K562 (cell line): ENCODE measurements around the gene LAPTM5. TPM values are rescaled to one million over a fixed set of nuclear protein-coding genes. Genes with fewer than 3 reads are reported as not detected.

Experiments used
- ARID1B ChIP-seq: fragments of 450-650 bp; IDR thresholded peaks from 2 replicates; pipeline ENCODE4 v1.6.1; 2016; ENCODE audit warnings: antibody characterized with exemption, mild to moderate bottlenecking, inconsistent platforms
- ATF1 ChIP-seq, 2 experiments: fragments of 450-650 bp in 1 of 2; IDR thresholded peaks; 2 replicates each; pipeline ENCODE4 v1.6.1; 2016; ENCODE audit warnings: missing compliant biosample characterization in 1 of 2, missing genetic modification characterization in 1 of 2
- CCNT2 ChIP-seq: IDR thresholded peaks from 2 replicates; pipeline ENCODE4 v1.6.1; 2011; ENCODE audit warnings: borderline replicate concordance, low read depth, mild to moderate bottlenecking, moderate library complexity, mixed read lengths, low read length; ENCODE audit not compliant: insufficient read length; ENCODE audit errors: extremely low read depth
- CEBPB ChIP-seq: fragments of 450-650 bp; IDR thresholded peaks from 2 replicates; pipeline ENCODE4 v1.6.1; 2016; ENCODE audit warnings: missing genetic modification characterization, missing compliant biosample characterization
- CREBBP ChIP-seq: IDR thresholded peaks from one replicate; pipeline ENCODE4 v1.6.1; 2012; ENCODE audit warnings: low read depth, mild to moderate bottlenecking, control low read depth, inconsistent platforms, low read length
- E2F3 ChIP-seq: fragments of 250-450 bp; sonication (Bioruptor Pico); IDR thresholded peaks from 2 replicates; pipeline ENCODE4 v1.4.0; 2020; ENCODE audit warnings: mild to moderate bottlenecking
- EP400 ChIP-seq: fragments of 450-650 bp; IDR thresholded peaks from 2 replicates; pipeline ENCODE4 v1.6.1; 2017; ENCODE audit warnings: antibody characterized with exemption, mild to moderate bottlenecking, moderate library complexity
- FOXA1 ChIP-seq: fragments of 450-650 bp; IDR thresholded peaks from 2 replicates; pipeline ENCODE4 v1.6.1; 2016; ENCODE audit warnings: mild to moderate bottlenecking, borderline replicate concordance
- FOXM1 ChIP-seq, 2 experiments: fragments of 450-650 bp in 1 of 2; sonication (generic) in 1 of 2; formaldehyde crosslinking in 1 of 2; IDR thresholded peaks; 2 replicates each; pipeline versions ENCODE4 v1.6.1 to v1.9.0; 2017 to 2022; ENCODE audit warnings: low read depth in 2 of 2, mild to moderate bottlenecking in 2 of 2, missing genetic modification reagents in 1 of 2, moderate library complexity in 1 of 2
- KAT7 ChIP-seq: sonication (generic); formaldehyde crosslinking; IDR thresholded peaks from 2 replicates; pipeline ENCODE4 v1.8.0; 2022; ENCODE audit warnings: missing genetic modification reagents, mild to moderate bottlenecking, borderline replicate concordance
- KDM1A ChIP-seq, 2 experiments: fragments of 450-650 bp; IDR thresholded peaks; 2 replicates each; pipeline ENCODE4 v1.6.1; 2016; ENCODE audit warnings: mild to moderate bottlenecking in 2 of 2
- MTA2 ChIP-seq: fragments of 450-650 bp; IDR thresholded peaks from 2 replicates; pipeline ENCODE4 v1.6.1; 2016; ENCODE audit warnings: low read depth
- MYBL2 ChIP-seq, 2 experiments: fragments of 450-650 bp in 1 of 2; sonication (generic) in 1 of 2; formaldehyde crosslinking in 1 of 2; IDR thresholded peaks; 2 replicates each; pipeline versions ENCODE4 v1.6.1 to v1.8.1; 2017 to 2022; ENCODE audit warnings: borderline replicate concordance in 1 of 2, inconsistent platforms in 1 of 2, low read depth in 1 of 2, mild to moderate bottlenecking in 1 of 2, missing genetic modification reagents in 1 of 2, moderate library complexity in 1 of 2
- NCOA4 ChIP-seq: fragments of 450-650 bp; IDR thresholded peaks from 2 replicates; pipeline ENCODE4 v1.6.1; 2018; ENCODE audit warnings: mild to moderate bottlenecking; ENCODE audit not compliant: partially characterized antibody
- NR2C1 ChIP-seq, 2 experiments: fragments of 450-650 bp; IDR thresholded peaks; 2 replicates each; pipeline ENCODE4 v1.6.1; 2017; ENCODE audit warnings: mild to moderate bottlenecking in 2 of 2, antibody characterized with exemption in 1 of 2, inconsistent platforms in 1 of 2, missing compliant biosample characterization in 1 of 2, missing genetic modification characterization in 1 of 2
- PHF20 ChIP-seq: fragments of 450-650 bp; IDR thresholded peaks from 2 replicates; pipeline ENCODE4 v1.6.1; 2018; ENCODE audit not compliant: partially characterized antibody
- PTTG1 ChIP-seq: fragments of 450-650 bp; IDR thresholded peaks from 2 replicates; pipeline ENCODE4 v1.6.1; 2016; ENCODE audit warnings: low read depth, mild to moderate bottlenecking, missing genetic modification characterization, missing compliant biosample characterization
- SIRT6 ChIP-seq: IDR thresholded peaks from one replicate; pipeline ENCODE4 v1.6.1; 2012; ENCODE audit warnings: low read depth, mild to moderate bottlenecking, control low read depth, inconsistent platforms, low read length, moderate library complexity
- SMC3 ChIP-seq: conservative IDR thresholded peaks from 2 replicates; pipeline ENCODE4 v1.6.1; 2011; ENCODE audit warnings: low read depth, low read length, improper control_type of control experiment; ENCODE audit not compliant: insufficient read depth
- ZBTB2 ChIP-seq: fragments of 450-650 bp; IDR thresholded peaks from 2 replicates; pipeline ENCODE4 v1.6.1; 2016; ENCODE audit warnings: antibody characterized with exemption
- ZC3H8 ChIP-seq: fragments of 450-650 bp; IDR thresholded peaks from 2 replicates; pipeline ENCODE4 v1.6.1; 2017
- ZFP36 ChIP-seq: fragments of 150-350 bp; IDR thresholded peaks from 2 replicates; pipeline ENCODE4 v1.6.1; 2018; ENCODE audit warnings: low read length, low read depth; ENCODE audit not compliant: partially characterized antibody
- ZNF133 ChIP-seq: fragments of 250-450 bp; sonication (Bioruptor Pico); IDR thresholded peaks from 2 replicates; pipeline ENCODE4 v1.4.0; 2020; ENCODE audit warnings: mild to moderate bottlenecking
- polyA plus RNA-seq, 8 experiments: library from polyadenylated mRNA; depleted of rRNA in 4 of 8; stranded (reverse) in 5 of 8; unstranded in 3 of 8; fragments of >200 nt; fragmentation: Nextera tagmentation in 2 of 8; fragmentation: Illumina TruSeq in 1 of 8; extraction: Ambion mirVana in 2 of 8; extraction: Trizol in 1 of 8; gene quantifications; 2 replicates each; pipeline versions ENCODE4 v1.2.1 to v1.2.3, GENCODE V29; 2011 to 2014; ENCODE audit warnings: inconsistent platforms in 1 of 8, missing spikeins in 1 of 8
- total RNA-seq, 7 experiments: library from RNA; depleted of rRNA in 6 of 7; stranded (reverse); fragments of >200 nt in 6 of 7; fragmentation: Illumina TruSeq in 2 of 7; extraction: Trizol in 2 of 7; gene quantifications; 2 replicates each; pipeline versions ENCODE4 v1.2.1 to v1.2.3, GENCODE V29; 2011 to 2021; ENCODE audit warnings: low replicate concordance in 1 of 7
- TF ChIP-seq, protein P1 (sequence below): fragments of 250-450 bp; sonication (Bioruptor Pico); IDR thresholded peaks from 2 replicates; pipeline ENCODE4 v1.4.0; 2020

LAPTM5 gene
- total and polyA plus RNA-seq, 9 of the 15 experiments (the other 6 are each of a cell fraction or from before 2014, with no cell fraction given) = 2.4 to 47.3 (median 20.3) TPM

GRCh38 chr1:30755334-30755733 is 2.2 kb downstream of the LAPTM5 start (continued):
- TF ChIP-seq E2F3 (CRISPR knock-in tag) = no peak
- TF ChIP-seq ZBTB2 = no peak
- no peak for TF ChIP-seq FOXA1
- TF ChIP-seq KAT7 (CRISPR knock-in tag) = no peak
- peak; percentile 26; the same call in 1 of the 2 replicates for TF ChIP-seq FOXM1 (IDR thresholded peaks at IDR 0.05; ENCODE audit: low read depth)
- TF ChIP-seq FOXM1 (CRISPR knock-in tag; IDR thresholded peaks at IDR 0.05; ENCODE audit: low read depth) = no peak
- no peak for TF ChIP-seq NR2C1 (IDR thresholded peaks at IDR 0.05)
- TF ChIP-seq NR2C1 (tag; IDR thresholded peaks at IDR 0.05) = no peak
- TF ChIP-seq ARID1B = no peak
- peak; percentile 68 to 90 for TF ChIP-seq KDM1A (IDR thresholded peaks at IDR 0.05)
- TF ChIP-seq MYBL2 (IDR thresholded peaks at IDR 0.05; ENCODE audit: low read depth) = no peak
- no peak for TF ChIP-seq MYBL2 (CRISPR knock-in tag; IDR thresholded peaks at IDR 0.05; ENCODE audit: borderline replicate concordance)
- no peak for TF ChIP-seq PTTG1 (tag)
- TF ChIP-seq ATF1 (CRISPR knock-in tag; IDR thresholded peaks at IDR 0.05) = no peak
- TF ChIP-seq ATF1 (tag; IDR thresholded peaks at IDR 0.05) = no peak
- no peak for TF ChIP-seq SIRT6
- TF ChIP-seq PHF20 = peak; percentile 38
- TF ChIP-seq ZFP36 = peak; percentile 100
- TF ChIP-seq, protein P1, sequence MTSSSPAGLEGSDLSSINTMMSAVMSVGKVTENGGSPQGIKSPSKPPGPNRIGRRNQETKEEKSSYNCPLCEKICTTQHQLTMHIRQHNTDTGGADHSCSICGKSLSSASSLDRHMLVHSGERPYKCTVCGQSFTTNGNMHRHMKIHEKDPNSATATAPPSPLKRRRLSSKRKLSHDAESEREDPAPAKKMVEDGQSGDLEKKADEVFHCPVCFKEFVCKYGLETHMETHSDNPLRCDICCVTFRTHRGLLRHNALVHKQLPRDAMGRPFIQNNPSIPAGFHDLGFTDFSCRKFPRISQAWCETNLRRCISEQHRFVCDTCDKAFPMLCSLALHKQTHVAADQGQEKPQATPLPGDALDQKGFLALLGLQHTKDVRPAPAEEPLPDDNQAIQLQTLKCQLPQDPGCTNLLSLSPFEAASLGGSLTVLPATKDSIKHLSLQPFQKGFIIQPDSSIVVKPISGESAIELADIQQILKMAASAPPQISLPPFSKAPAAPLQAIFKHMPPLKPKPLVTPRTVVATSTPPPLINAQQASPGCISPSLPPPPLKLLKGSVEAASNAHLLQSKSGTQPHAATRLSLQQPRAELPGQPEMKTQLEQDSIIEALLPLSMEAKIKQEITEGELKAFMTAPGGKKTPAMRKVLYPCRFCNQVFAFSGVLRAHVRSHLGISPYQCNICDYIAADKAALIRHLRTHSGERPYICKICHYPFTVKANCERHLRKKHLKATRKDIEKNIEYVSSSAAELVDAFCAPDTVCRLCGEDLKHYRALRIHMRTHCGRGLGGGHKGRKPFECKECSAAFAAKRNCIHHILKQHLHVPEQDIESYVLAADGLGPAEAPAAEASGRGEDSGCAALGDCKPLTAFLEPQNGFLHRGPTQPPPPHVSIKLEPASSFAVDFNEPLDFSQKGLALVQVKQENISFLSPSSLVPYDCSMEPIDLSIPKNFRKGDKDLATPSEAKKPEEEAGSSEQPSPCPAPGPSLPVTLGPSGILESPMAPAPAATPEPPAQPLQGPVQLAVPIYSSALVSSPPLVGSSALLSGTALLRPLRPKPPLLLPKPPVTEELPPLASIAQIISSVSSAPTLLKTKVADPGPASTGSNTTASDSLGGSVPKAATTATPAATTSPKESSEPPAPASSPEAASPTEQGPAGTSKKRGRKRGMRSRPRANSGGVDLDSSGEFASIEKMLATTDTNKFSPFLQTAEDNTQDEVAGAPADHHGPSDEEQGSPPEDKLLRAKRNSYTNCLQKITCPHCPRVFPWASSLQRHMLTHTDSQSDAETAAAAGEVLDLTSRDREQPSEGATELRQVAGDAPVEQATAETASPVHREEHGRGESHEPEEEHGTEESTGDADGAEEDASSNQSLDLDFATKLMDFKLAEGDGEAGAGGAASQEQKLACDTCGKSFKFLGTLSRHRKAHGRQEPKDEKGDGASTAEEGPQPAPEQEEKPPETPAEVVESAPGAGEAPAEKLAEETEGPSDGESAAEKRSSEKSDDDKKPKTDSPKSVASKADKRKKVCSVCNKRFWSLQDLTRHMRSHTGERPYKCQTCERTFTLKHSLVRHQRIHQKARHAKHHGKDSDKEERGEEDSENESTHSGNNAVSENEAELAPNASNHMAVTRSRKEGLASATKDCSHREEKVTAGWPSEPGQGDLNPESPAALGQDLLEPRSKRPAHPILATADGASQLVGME (CRISPR knock-in tag) = no peak
- TF ChIP-seq SMC3 = no peak
- TF ChIP-seq EP400 = no peak
- no peak for TF ChIP-seq MTA2
- no peak for TF ChIP-seq CREBBP
- no peak for TF ChIP-seq NCOA4
- TF ChIP-seq CCNT2 = no peak
- no peak for TF ChIP-seq ZNF133
- no peak for TF ChIP-seq ZC3H8
- TF ChIP-seq CEBPB = no peak
